GM21723 (cell line): Measurements from ENCODE around the gene TRPM3.

Experiments
- ATAC-seq: cut with Tn5 transposase; IDR thresholded peaks from one replicate; pipeline ENCODE4 v1.9.1; 2021; ENCODE audit warnings: mild to moderate bottlenecking, moderate library complexity; ENCODE audit not compliant: unreplicated experiment

The TRPM3 gene

DNA sequence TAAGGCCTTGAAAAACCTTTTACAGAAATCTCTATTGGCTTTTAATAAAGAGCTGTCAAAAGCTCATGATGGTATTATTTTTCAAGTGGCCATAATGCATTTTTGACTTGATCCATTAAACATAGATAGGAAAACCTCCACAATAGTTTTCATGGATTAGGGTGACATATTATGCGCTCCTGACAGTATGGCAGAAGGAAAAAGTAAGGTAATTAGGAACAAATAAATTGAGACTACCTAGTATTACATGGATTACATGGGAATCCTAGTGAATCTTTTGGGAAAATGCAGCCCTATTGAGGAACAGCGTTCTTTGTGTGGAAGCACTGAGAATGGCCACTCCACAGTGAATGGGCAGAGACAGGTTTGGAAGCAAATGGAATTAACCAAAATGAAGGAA is 171.2 kb downstream of the TRPM3 start:
- no peak for ATAC-seq

DNA sequence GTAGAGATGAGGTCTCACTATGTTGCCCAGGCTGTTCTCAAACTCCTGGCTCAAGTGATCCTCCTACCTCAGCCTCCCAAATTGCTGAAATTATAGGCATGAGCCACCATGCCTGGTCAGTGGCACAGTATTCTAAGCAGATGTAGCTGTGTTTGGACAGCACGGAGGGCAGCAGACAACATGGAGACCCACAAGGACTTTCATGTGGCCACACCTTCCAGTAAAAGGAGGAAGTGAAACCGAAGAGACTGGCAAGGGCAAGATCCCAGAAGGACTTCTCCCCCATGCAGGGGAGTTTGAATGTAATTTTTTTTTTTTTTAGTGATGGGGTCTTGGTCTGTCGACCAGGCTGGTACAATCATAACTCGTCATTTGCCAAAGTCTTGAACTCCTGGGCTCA is 172.2 kb downstream of the TRPM3 start:
- ATAC-seq = peak; percentile 64

DNA sequence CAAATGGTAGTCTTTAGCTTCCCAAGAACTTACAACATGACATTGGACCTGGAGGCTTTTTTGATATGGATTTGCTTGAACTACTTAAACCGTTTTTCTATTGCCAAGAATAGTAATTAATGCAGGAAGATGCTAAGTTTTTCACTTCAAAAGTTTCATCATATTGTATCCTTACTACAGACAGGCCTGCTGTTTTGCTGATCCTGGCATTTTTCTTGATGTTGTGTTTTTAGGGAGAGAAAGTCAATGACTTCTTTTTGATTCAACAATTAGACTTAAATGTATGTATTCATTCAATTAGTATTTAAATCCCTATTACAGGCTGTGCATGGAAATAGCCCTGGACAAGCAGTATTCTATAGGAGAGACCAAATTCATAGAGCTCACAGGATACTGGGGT is 172.7 kb downstream of the TRPM3 start:
- ATAC-seq = no peak

DNA sequence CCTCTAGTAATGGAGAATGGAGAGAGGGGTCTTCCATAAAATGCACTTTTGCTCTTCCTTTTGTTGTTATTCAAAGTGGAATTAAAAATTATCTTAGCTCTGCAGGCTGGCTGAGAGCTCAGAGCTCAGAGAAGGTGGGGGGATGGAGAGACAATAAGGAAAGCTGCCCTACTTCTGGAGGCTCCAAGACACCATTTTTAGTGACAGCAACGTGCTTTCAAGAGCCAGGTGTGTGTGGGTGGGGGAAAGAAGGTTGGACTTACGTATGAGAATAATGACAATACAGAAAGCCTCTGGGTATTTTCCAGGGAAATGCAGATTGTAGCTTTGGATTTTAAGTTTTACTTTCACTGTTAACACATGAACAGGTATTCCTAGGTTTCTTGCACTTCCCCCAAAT is 173.9 kb downstream of the TRPM3 start:
- no peak for ATAC-seq

DNA sequence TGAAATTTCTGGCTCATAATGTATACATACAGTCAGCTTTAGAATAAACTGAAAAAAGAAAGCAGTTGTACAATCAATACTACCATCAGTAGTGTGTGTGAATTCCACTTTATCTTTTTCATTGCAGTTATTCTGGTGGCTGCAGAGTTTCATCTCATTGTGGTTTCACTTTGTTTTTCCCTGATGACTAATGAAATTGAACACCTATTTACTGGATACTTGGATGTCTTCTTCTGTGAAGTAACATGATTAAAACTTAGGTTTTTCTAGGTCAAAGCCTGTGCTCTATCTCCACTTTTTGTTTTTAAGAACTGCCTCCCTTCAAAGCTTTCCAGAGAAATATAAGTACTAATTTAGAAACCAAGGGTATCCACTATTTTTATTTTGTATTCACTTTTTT is 174.3 kb downstream of the TRPM3 start:
- no peak for ATAC-seq

DNA sequence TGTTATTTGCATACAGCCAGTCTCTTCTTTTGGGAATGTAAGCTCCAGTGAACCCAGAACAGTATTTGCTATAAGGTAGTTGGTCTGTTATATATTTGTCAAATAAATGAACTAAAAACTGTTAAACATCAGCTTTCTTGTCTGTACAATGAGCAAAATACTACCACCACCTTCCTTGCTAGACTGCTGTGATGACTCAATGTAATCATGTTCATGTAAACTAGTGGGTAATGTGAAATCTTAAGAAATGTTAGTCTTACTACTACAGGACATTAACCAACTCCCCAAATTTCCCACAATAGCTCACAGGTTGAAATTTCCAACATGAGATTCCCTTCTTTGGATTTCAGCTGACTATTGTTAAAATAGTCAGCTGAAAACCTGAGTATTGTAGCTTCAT is 176.1 kb downstream of the TRPM3 start:
- no peak for ATAC-seq

DNA sequence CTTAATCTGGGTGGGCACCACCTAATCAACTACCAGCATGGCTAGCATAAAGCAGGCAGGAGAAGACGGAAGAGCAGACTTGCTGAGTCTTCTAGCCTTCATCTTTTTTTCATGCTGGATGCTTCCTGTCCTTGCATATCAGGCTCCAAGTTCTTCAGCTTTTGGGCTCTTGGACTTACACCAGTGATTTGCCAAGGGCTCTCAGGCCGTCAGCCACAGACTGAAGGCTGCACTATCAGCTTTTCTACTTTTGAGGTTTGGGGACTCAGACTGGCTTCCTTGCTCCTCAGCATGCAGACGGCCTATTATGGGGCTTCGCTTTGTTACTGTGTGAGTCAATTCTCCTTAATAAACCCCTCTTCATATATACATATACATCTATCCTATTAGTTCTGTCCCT is 180.2 kb downstream of the TRPM3 start:
- ATAC-seq = no peak

DNA sequence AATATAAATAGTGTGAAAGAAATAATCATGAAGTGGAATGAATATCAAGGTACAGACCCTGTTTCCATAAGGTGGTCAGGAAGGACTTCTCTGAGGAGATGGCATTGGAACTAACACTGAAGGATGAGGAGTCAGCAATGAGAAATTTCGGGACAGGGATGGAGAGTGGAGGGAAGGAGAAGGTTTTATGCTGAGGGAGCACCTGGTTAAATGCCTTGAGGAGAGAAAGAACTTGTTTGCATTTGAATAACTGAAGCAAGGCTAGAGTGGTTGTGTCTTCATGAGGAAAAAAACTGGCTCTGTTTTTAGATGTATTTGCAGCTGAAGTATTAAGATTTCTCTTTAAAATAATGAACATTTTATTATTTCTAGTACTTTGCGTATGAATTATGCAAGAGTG is 180.8 kb downstream of the TRPM3 start:
- ATAC-seq = no peak

DNA sequence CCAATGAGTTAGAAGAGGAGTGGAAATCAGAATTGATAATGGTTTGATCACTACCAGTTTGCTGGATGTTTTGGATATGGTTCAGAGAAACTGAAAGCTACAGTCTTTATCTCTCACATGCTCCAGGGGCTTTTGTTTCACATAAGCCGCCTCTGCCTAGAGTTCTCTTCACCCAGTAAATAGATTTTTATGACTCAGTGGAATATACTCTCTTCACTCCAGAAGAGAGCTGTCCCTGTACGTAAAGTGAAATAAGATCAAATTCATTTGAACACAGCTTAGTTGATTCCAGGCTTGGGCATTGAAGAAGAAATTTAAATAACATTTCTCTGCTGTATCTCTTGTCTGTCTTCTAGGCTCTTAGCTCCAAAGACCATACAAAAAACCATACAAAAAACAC is 184.9 kb downstream of the TRPM3 start:
- no peak for ATAC-seq

DNA sequence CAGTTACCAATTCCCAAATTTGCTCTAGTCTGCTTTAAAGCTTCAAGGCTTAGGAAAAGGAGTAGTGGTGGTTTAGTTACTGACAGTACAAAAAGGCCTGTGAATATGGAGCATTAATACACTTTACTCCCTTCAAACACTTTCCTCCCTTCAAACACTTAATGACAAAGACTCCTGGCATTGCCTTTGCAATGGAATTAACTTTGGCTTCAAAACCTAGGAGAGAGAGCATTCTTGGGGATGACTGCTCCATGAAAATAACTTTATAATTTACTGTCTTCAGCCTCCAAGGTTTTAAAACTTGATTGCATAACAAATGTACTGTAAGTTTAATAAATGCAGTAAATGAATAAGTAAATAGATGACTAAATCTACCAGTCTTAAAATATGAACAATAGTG is 185.6 kb downstream of the TRPM3 start:
- ATAC-seq = no peak

DNA sequence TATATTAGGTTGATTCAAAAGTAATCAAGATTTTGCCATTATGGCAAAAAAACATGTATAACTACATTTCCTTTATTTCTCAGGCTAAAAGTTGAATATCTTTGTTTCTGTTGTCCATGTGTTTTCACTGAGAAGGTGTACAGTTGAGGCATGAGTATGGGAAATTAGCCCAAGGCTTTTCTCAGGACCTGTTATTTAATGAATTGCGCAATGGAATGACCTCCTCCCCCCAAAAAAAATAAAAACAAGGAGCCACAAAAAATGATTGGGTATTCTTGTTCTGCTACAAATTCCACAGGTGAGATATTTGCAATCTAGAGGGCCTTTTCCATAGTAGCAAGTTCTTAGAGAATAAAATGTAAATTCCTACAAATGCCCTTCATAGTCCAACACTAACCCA is 186.8 kb downstream of the TRPM3 start:
- ATAC-seq = no peak

DNA sequence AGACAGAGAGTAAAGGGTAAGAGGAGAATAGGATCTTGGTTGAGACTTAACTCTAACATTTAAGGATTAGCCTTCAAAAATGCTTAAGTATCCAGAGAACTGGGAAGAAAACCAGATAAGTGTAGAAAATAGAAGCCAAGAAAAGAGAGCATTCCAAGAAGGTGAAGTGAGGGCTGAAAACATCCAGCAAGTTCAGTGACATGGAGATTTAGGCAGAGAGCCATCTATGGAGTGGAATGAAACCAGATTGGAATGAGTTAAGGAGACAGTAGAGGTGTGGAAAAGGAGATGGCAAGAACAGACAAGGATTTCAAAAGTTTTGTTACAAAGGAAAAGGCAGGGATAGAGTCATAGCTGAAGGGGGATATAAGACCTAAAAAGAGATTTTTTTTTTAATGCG is 188.1 kb downstream of the TRPM3 start:
- ATAC-seq = no peak

DNA sequence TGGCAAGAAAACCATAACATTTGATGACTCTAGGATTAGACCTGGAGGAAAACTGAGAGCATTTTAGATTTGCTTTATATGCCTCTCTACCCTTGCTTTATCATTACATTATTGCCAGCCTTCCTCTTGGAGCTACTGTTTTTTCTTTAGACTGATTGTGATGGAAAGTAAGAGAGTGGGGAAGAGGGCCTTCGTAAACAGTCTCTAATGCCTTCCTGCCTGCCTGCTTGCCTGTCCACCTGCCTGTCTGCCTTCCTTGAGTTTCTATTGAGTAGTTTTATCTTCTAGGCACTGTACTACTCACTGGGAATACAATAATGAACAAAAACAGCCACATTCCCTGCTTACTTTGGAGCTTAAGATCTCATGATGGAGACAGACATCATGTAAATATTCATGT is 189.3 kb downstream of the TRPM3 start:
- no peak for ATAC-seq

DNA sequence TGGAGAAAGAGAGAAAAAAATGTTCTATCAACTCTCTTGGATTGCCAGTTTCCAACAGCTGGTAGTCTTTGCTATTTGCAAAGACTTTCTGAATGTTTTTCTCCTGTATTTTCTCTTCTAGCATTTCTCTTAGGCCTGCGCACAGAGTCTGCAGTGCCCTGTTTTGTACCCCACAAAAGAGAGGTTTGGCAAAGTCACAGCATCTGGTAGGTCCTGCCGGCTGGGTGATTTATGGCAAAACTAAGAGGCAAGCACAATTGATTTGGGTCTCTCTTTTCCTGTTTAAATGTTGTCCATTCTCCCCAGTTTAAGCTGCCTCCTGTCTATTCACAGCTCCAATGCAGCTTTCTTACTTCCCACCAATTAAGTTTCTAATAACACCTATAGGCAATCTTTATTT is 193.9 kb downstream of the TRPM3 start:
- no peak for ATAC-seq

DNA sequence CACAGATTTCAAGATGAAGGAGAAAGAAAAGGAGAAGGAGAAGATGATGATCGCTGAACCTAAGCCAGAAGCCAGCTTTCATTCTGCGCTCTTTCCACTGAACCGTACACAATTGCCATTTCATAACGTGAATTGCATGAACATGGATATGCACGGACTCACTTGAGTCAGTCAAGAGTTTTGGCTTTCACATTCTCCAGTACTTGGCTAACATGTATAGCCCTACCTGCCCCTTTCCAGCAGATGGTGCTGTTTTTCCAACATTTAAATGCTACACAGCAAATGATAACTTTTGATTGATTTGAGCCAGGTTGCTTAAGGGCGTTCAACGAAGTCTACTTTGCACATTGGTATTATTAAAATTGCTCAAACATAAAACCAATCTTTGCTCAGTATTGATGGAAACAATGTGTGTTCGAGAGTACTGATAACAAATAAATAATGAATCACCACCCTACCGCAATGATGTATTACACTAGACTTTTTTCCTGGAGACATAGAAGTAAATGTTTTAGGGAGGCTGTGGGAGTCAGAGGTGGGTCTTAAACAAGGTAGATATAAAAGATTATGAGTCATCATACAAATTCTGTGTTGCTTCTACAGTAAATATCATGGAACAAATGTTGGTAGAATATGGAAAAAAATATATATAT is 196.4 kb downstream of the TRPM3 start:
- peak; percentile 86 for ATAC-seq

DNA sequence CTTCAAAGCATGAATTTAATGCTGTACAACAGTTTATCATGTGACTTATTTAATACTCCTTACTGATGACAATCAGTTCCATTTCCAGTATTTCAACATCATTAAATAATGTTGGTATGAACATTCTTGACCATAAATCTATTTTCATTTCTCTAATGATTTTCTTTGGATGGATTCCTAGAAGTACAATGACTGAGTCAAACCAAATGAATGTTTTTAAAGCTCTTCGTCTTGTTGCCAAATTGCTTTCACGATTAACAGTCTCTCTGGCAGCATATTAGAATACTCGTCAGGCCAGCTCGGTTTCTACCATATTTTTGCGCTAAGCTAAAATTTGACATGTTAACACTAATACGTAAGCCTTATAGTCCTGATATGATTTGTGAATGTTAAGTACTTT is 197.0 kb downstream of the TRPM3 start:
- no peak for ATAC-seq

DNA sequence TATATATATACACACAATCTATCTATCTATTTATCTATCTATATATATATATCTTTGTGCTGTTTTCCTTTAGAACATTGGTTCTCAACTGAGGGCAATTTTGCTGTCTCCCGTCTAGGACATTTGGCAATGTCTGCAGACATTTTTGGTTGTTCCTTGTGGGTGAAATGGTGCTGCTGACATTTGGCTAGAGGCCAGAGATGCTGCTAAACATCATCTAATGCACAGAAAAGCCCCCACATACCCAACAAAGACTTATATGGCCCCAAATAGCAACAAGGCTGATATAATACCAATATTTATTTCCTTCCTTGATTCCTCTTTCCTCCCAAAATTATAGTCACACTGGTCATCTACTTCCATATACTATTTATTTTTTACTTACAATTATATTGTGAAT is 197.5 kb downstream of the TRPM3 start:
- no peak for ATAC-seq

DNA sequence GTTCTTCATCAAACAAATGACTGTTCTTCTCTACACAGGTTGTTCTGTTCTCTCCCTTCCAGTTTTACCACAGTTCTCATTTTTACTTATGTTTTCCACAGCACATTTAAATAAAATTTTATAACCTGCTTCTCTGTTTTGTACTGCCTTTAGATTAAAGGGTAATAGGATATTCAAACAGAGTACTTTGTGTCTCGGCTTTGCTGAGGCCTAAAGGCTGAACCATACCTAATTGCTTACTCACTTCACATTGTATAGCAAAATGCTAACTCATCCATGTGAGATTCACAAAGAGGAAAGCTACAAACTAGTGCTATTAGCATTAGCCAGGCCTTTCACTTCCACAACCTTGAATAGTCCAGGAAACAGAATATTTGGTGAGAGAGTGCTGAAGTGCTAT is 200.3 kb downstream of the TRPM3 start:
- ATAC-seq = no peak

DNA sequence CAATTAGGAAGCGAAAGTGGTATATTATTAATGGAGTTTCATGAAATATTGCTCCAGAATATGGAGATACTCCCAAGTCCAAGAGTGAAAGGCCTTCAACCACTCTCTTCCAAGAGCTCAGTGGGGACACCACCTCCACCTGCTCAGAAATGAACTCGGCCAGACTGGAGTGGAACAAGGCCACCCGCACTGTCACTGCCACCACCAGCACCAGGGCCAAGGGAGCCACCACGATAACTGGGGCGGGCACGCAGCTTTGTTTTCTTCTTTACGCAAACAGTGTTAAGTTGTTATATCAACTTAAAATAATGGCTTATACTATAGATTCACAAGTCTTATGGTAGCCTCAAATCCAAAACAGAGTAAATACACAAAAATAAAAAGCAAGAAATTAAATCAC is 204.1 kb downstream of the TRPM3 start:
- ATAC-seq = no peak

DNA sequence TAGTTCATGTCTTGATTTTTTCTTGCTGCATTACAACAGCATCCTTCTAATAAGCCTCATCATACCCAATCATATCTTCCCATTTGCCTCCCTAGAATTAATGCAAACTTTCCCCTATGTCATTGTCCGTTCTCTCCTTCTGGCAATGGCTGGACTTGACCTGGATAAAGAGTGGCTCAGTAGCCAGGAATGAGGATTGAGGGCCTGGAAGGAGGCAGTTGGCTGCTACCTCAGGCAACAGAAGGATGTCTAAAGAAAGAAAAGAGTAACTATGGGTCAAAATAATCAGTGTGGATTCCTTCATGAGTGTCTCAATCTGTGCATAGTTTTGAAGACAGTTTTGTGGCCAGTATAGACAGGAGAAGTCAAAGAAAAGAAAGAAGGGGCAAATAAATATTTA is 209.6 kb downstream of the TRPM3 start:
- no peak for ATAC-seq

DNA sequence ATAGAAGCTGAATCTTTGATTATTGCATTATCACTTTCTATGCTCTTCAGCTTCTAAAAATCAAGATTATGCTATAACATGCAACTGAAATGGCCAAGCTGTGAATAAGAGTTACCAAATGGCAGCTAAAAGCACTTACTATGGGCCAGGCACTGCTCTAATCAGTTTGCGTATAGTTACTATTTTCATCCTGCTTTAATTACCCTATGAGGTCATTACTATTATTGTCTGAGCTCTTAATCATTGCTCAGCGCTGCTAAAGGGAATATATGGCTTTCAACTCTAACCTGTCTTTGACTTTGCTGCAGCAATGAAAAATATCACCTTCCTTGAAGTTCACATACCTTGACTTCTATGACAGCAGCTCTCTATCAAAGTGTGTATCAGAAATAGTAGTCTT is 210.8 kb downstream of the TRPM3 start:
- no peak for ATAC-seq

DNA sequence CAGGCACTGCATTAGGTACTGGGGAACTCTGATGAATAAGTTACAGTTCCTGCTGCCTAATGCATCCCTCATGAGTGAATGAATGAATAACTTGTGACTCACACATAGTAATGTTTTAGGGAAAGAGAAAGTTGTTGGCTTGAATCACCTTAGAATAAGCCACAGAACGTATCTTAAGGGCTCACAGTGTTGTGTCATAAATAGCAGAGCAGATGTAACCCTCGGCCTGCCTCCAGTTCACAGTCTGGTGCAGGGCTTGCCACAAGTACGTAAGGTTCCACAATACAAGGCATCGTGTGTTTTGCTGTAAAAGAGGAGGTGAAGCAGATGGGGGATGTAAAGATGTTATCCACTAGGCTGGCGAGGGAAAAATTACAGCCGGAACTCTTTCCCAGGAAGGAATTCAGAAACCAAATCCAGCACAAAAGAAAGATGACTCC is 218.7 kb downstream of the TRPM3 start:
- ATAC-seq = no peak

DNA sequence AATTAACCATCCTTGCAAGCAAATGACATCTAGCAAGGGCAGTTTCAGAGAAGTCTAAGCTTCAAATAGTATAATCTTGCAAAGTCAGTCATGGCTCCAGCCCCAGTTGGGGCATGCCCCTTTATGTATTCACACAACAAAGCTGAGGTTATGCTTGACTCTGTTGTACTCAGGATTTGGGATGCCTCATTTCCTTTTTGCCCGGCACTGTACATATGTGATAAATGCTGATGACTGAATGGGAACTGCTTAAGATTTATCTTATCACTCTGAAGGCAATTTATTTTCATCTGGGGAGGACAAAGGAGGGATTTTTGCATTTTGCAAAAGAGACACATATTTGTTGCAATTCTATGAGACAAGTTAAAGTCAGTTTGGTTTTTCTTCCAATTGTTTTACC is 219.2 kb downstream of the TRPM3 start:
- no peak for ATAC-seq

DNA sequence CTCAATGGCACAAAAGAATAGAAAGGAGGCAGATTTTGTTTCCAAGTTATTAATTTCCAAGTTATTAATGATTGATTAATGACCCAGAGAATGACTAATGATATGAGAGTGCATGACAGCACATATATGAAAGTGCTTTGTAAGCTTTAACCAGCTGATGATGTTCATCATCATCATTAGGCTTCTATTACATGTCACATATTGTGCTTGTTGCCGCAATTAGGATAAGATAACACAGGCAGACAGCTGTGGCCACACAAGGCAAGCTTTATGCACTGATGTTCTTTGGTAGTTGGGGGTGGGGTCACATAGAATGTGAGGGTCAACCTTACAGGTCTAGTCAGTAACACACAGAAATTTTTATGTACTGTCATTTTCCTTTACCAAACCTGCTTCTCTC is 219.7 kb downstream of the TRPM3 start:
- no peak for ATAC-seq
